Eye (tissue), 1 donor: Measurements from ENCODE around the gene GPAT2.
"Not testable (repeated sequence)": the region's sequence is repeated elsewhere in the genome, so short reads cannot be mapped to it uniquely, and the experiment has no call there.

Source experiments
- DNase-seq: peaks from one replicate; pipeline ENCODE4 v3.0.0-alpha.2; 2015

GPAT2 gene

GRCh38 chr2:96065381-96065930 lies 30.7 kb upstream of the GPAT2 start:
- DNase-seq: no peak

GRCh38 chr2:96064760-96065159 lies 30.0 kb upstream of the GPAT2 start:
- not testable (repeated sequence) for DNase-seq

DNA sequence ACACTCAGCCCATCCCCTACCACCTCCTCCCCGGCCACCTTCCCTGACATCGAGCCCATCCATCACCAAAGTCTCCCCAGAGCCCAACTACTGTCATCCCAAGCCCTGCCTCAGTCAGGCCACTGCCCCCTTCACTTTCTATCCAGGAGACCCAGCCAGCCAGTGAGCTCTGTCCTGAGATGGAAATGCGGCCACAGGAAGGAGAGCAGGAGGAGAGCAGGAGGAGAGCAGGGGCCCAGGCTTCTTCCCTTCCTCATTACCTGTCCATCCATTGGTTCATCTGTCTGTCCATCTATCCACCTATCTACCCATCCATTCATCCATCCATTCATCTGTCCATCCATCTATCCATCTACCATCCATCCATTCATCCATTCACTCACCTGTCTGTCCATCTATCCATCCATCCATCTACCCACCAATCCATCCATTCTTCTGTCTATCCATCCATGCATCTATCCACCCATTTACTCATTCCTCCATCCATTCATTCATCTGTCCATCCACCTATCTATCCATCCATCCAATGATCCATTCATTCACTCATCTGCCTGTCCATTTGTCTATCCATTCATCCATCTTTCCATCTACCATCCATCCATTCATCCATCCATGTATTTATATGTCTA lies 29.4 kb upstream of the GPAT2 start:
- DNase-seq: not testable (repeated sequence)

GRCh38 chr2:96063116-96063899 lies 28.6 kb upstream of the GPAT2 start:
- peak; percentile 33 for DNase-seq

- not testable (repeated sequence) for DNase-seq
Observed at GRCh38 chr2:96062483-96062882, 27.8 kb upstream of the GPAT2 start.

DNA sequence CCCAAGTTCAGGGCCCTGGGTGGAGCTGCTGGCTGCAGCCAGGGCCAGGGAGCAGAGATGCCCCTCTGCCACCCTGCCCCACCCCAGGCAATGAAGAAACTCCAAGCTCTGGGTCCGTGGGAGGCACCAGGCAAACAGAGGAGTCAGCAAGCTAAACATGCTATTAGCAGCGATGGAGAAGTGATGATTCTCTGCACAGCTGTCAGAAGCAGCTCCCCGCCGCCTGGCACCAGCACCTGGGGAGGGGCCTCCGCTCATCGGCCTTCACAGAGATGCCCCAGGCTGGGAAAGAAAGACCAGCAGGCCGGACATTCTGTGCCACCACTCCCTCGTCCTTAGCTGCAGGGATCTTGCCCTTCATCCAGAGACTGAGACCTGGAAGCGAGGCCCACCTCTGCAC lies 27.2 kb upstream of the GPAT2 start:
- not testable (repeated sequence) for DNase-seq

- DNase-seq: not testable (repeated sequence)
Observed at GRCh38 chr2:96061197-96061817, 26.6 kb upstream of the GPAT2 start.

GRCh38 chr2:96060325-96060724 lies 25.6 kb upstream of the GPAT2 start:
- not testable (repeated sequence) for DNase-seq

- not testable (repeated sequence) for DNase-seq
Observed at GRCh38 chr2:96059443-96059842, 24.7 kb upstream of the GPAT2 start.

DNA sequence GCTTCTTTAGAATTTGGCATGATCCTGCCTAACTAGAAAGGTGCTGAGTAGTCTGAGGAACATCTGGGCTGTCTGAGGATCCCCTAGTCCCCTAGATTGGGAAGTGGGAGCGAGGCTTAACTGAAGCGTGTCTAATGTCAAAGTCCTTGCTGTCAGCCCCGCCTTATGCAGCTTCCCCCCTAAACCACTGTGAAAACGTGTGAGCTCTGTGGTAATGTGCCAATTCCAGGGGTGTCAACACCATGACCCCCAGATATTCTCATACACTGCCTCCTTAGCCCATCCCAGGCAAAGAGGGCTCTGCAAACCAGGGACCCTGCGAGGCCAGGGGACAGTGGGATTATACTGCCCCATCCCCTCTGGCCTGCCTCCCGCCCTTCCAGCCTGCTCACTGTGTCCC lies 21.1 kb upstream of the GPAT2 start:
- not testable (repeated sequence) for DNase-seq

DNA sequence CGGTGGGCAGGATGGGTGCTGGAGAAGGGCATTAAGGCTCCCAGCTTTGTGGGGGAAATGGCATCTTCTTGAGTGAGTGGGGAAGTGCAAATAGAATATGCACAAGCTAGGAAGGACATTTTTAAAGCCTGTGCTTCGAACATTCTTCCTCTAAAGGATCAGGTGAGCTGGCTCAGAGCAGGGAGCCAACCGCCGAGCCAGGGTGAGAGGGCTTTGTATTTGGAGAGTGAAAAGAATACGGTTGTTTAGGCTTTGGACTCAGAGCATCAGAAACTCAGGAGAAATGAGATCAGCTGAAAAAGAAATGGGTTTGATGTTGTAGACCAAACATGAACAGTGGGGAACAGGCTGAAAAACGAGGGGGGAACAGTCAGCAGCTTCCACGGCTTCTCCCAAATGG lies 19.8 kb upstream of the GPAT2 start:
- not testable (repeated sequence) for DNase-seq

DNA sequence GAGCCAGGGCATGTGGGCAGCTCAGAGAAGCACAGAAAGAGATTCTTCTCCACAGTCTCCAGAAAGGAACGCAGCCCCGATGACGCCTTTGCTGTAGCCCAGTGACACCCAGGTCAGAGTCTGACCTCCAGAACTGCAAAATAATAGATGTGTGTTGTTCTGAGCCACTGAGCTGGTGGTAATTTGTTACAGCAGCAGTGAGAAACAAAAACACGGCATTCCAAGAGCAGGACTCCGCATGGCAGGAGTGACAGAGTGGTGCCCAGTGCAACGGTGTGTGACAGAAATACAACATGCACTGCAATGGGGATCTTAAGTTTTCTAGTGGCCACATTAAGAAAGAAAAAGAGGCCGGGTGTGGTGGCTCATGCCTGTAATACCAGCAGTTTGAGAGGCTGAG lies 18.7 kb upstream of the GPAT2 start:
- DNase-seq: peak; percentile 2

- DNase-seq: not testable (repeated sequence)
Observed at GRCh38 chr2:96052632-96053031, 17.9 kb upstream of the GPAT2 start.

DNA sequence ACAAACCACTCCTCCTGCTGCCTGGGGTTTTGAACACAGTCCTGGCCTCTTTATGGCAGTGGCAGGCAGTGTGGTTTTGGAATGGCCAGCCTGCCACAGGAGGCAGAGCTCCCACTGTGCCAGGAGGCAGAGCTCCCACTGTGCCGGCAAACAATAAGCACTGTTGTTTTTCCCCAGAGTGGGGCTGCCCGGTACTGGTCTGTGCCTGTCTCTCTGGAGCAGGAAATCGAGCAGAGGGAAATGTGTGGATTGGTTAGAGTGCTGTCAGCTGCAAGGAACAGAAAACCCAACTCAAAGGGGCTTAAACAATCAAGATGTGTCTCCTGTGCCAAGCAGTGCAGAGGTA lies 15.2 kb upstream of the GPAT2 start:
- not testable (repeated sequence) for DNase-seq

GRCh38 chr2:96049049-96049916 lies 14.6 kb upstream of the GPAT2 start:
- not testable (repeated sequence) for DNase-seq

GRCh38 chr2:96035554-96035953 lies 838 bp upstream of the GPAT2 start:
- not testable (repeated sequence) for DNase-seq

- DNase-seq: not testable (repeated sequence)
Observed at GRCh38 chr2:96033997-96034396, 719 bp downstream of the GPAT2 start.

GRCh38 chr2:96027725-96028325 lies 6.9 kb downstream of the GPAT2 start:
- not testable (repeated sequence) for DNase-seq

DNA sequence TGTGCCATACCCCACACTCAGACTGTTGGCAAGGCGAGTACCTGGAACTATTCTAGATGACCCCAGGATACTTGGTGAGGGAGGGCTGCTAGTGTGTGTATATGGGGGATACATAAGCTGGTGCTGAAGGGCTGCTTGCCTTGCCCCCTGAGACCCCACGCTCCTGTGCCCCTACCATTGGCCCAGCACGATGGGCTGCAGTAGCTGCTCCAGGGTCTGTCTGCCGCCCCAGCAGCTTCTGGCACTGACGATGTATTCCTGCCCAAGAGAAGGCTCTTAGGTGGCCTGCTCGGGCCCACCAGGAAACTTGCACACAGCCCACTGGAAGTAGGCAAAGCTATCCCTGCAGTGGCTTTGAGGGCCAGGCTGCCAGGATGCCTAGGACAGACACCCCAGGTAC lies 9.0 kb downstream of the GPAT2 start:
- DNase-seq: not testable (repeated sequence)

DNA sequence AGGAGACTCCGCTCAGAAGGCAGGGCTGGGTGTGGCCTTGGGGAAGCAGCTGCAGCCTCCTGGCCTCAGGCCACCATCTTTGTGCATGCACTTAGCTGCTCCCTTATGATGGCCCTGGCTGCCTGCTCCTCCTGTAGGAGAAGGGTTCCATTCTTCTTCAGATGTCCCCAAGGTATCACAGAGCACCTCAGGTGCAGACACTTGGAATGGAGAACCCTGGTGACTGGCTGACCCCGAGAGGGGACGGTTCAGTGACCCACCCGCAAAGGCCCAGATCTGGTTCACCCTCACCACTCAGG lies 9.6 kb downstream of the GPAT2 start:
- DNase-seq: no peak

DNA sequence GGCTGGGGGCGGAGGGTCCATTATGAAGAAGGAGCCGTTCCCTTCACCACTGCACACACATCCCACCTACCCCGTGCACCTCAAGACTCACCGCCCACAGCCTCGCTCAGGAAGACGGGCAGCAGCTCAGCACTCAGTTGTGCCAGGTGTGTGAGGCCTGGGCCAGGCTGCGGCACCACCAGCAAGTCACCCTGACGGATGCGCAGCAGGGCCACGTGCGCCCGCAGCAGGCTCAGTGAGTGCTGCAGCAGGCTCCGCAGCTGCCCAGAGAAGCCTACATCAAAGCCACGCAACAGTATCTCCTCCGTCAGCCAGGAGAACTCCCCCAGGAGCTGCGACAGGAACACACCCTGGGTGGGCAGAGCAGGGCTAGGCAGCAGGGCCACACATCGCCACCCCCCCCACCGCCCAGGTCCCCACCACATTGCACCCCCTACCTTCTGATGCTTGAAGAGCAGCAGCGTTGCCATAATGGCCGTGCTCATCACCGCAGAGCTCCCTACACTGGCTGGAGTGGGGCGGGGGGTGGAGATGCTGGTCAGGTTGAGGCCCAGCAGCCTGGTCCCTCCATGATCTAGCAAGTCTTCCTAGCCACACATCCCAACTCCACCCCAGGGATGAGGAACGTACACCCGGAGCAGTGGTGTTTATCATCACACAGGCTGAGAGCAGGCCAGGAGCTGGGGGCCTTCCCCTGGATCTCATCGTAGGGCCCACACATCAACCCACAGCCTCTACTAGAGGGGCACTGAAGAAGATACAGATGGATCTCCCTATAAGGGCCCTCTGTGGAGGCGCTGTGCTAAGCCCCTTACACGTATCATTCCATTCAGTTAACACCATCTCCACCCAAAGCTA lies 10.2 kb downstream of the GPAT2 start:
- DNase-seq: no peak
